SK-N-MC (cell line): Measurements from ENCODE around the gene PDK2.

Experiments
- EZH2 ChIP-seq: fragments of 200-600 bp; sonication (generic); IDR thresholded peaks from one replicate; pipeline ENCODE4 v1.6.1; 2017; ENCODE audit warnings: antibody characterized with exemption
- POLR2AphosphoS5 ChIP-seq: IDR thresholded peaks from 2 replicates; pipeline ENCODE4 v1.6.1; 2012; ENCODE audit warnings: mild to moderate bottlenecking, low read depth, low read length, borderline replicate concordance

- TF ChIP-seq EZH2, result no peak
- no peak for TF ChIP-seq POLR2AphosphoS5
Measured at GRCh38 chr17:50148226-50149090, 53.3 kb downstream of the PDK2 start.
